Measurements from ENCODE around the gene FOXA2.
"Not testable (repeated sequence)": the region's sequence is repeated elsewhere in the genome, so short reads cannot be mapped to it uniquely, and the experiment has no call there.

Gene FOXA2

DNA sequence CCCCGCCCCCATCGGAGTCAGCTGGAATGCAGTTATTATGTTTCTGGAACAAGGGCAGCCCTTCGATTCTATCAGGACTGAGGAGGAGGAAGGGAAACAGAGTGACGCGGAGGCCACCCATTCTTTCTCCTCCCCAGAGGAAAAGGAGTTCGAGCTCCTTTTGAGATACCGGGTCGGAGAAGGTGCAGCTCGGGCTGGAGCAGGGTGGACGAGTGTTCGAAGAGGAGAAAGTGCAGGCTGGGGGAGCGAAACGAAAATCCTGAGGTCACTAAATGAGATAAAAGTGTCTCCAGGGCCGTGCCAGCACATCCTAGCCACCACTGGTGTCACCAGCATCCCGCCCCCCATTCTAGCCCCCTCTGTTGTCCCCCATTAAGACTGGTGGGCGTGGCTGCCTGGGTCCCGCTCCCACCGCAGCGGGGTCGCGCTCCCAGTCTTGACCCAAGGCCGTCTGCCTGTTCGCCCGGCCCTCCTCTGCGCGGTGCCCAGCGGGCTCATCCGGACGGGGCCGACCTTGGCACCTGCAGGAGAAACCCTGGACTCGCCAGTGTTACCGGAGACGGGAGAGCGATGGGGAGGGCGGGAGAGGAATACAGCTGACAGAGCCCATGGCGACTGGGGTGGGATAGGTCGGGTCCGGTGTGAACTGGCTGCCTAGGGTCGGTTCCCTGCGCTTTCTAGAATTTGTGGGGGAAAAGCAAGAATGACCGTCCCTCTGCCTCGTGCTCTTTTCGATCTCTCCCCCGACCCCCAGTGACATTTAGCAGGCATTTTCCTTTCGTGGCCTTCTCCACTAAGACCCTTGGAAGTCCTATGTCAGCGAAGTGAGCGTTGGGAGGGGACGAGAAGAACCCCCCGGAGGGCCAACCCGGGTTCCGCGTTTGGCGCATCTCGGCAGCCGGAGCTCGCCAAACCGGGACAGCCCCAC lies 16.2 kb downstream of the FOXA2 start:
- DNase-seq = no peak

GRCh38 chr20:22566876-22567658 lies 17.3 kb downstream of the FOXA2 start:
- no peak for DNase-seq

DNA sequence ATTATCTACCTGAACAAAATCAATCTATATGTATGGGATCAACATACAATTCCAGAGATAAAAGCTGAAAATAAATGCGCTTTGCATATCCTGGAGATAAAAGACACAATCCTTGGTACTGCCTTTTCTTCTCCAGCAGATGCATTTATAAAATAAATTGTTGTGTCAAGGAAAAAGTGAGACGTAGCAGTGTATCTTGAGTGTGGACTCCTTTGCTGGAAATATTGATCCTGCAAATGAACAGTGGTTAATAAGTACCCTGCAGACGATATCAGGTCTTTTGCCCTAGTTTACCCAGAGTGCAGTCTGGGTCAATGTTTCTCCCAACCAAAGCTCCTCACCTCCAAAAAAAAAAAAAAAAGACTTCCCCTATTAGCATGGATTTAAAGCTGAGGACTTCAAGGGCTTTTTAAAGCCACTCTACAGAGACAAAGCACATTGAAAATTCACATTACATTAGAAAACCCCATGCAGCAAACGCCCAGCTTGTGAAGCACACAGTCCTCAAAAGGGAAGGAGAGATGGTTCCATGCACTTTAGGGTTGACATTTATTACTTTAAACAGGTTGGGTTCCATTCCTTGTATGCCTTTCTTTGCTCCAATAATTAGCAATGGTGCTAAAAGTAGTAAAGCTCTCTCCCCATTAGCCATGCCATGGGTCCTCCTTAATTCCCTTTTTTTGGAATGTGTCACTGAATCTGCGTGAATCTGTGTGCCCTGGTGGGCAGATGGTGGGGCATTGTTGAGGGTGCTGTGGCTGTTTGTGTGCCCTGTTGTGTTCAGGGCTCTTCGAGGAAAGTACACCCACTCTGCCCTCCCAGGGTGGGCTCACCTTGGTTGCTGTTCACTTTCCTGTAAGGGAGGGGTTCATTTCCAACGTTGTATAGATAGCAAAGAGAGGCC lies 21.1 kb downstream of the FOXA2 start:
- no peak for DNase-seq

DNA sequence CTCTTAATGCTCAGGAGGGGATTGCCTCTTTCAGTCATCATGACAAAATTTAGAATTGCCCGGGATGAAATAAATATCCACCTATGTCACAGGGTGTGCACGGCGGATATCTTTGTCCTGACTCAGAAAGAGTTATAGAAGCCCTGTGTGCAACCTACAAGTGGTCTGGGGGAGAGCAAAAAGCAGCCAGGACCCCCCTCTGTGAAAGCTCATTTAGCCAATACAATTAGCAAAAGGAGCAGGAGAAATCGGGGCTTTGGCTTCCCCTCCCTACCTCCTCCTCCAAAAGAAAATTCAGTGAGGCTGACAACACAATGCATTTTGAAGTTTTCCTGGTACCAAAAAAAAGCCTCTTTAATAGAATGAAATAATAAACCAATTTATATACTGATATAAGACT lies 21.8 kb downstream of the FOXA2 start:
- DNase-seq = no peak

DNA sequence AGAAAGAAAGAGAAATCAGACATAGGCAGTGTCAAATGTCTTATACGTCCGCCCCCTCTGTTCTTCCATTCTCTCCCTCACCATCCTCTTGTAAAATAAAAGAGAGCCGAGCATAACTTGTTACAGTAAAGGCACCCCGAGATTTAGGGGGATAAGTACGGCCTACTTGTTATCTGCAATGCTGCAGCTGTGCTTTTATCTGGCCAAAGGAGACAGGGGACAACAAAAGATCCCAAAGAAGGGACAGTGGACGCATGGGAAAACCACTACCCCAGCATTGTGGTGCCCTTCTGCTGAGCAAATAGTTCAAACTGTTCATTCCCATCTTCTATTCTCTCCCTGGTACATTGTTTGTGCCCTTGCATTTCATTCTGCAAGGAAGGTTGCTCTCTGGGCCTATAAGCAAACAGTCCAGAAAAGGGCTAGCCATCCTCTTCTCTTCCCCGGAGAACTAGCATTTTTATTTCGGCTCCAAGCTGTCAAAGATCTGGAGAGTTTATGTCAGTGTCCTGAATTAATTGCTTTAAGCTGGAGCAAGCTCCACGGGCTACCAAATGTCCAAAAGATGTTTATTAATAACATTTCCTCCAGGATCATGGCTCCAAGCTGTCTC lies 22.3 kb downstream of the FOXA2 start:
- no peak for DNase-seq

- DNase-seq = no peak
Measured at GRCh38 chr20:22560817-22561216, 23.6 kb downstream of the FOXA2 start.

- DNase-seq = no peak
Measured at GRCh38 chr20:22559711-22560318, 24.6 kb downstream of the FOXA2 start.

GRCh38 chr20:22557403-22558276 lies 26.7 kb downstream of the FOXA2 start:
- DNase-seq = no peak

DNA sequence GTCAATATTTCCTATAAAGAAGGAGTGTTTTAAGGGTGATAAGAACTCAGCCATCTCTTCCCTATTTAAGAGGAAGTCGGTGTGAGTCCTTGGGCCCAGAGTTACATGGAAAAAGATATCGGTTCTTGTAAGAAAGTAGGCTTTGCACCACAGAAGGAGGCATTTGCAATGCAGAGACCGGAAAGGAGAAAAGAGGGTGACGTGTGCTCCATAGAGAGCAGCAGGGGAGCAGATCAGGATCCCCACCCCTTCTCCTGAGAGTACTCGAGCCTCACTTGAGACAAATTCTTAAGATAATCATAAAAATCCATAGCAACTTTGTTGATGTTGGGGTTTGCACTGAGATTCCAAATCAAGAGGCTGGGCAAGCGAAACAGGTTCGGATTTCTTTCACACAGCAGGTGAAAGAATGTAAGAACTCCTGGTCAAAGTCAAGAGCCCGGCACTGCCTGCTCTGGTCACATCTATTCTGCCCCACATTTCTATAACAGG lies 27.8 kb downstream of the FOXA2 start:
- no peak for DNase-seq

DNA sequence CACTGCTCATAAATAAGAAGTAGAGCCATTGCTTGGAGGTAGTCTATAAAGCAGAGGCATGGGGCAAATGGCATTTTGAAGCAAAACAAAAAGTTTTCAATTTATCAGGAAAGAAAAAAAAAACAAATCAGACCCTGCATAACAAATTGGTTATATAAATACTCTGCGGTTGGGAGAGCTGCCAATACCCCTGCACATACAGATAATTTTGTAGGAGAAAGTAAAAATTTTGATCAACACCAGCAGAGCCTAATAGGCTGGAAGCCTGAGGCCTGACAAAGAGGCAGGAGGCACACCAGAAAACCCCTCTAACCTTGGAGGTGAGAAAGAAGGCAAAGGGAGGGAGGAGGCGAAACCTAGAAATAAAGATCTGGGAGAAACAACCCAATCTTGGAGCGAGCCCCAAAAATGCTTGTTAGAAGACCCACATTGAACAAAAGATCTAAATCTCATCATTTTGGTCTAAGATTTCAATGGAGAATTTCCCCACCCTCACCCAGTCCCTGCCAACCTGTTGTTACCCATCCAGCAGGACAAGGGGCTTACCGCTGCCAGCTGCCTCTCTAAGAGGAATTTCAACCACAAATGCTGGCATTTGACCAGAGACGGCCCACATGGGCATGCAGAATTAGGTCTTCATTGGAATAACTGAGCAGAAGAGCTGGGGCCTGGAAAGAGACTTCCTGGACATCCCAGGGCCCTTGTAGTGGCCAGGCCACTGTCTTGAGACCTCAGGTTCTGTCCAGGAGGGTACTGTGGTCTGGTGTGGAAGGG lies 28.4 kb downstream of the FOXA2 start:
- no peak for DNase-seq

- no peak for DNase-seq
Measured at GRCh38 chr20:22554391-22554790, 30.0 kb downstream of the FOXA2 start.

DNA sequence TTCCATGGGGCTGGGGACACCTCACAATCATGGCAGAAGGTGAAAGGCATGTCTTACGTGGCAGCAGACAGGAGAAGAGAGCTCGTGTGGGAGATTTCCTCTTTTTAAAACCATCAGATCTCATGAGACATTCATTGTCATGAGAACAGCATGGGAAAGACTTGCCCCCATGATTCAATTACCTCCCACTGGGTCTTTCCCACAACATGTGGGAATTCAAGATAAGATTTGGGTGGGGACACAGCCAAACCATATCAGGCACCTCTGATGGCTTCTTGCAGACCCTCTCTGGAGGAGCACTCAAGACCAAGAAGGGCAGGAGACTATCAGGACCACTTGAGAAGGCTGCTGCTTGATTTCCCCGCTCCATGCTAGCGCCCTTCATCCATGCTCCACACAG lies 33.9 kb downstream of the FOXA2 start:
- DNase-seq = not testable (repeated sequence)

GRCh38 chr20:22548040-22548439 lies 36.3 kb downstream of the FOXA2 start:
- DNase-seq = no peak

GRCh38 chr20:22546344-22546743 lies 38.0 kb downstream of the FOXA2 start:
- no peak for DNase-seq

DNA sequence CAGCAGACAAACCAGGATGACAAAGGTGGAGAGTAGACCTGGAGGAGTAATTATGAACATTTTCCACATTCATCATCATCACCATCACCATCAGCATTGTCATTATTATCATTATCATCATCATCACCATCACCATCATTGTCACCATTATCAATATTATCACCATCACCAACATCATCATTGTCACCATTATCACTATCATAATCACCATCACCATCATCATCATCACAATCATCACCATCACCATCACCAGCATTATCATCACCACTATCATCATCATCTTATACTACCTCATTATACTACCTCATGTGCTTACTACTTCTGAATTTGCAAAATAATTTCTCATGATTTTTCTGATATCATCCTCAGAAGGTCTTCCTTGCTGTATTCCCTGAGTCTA lies 39.3 kb downstream of the FOXA2 start:
- no peak for DNase-seq

GRCh38 chr20:22544462-22544861 lies 39.9 kb downstream of the FOXA2 start:
- DNase-seq = no peak

DNA sequence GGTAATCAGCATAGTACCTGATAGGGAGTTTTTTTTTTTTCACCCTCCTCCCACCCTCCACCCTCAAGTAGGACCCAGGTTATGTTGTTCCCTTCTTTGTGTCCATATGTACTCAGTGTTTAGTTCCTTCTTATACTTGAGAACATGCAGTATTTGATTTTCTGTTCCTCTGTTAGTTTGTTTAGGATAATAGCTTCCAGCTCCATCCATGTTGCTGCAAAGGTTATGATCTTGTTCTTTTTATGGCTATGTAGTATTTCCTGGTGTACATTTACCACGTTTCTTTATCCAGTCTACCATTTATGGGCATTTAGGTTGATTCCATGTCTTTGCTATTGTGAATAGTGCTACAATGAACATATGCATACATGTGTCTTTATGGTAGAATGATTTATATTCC lies 41.9 kb downstream of the FOXA2 start:
- DNase-seq = no peak

- DNase-seq = no peak
Measured at GRCh38 chr20:22540832-22541231, 43.5 kb downstream of the FOXA2 start.

- DNase-seq = no peak
Measured at GRCh38 chr20:22536956-22537756, 47.2 kb downstream of the FOXA2 start.

All from C1 segment of cervical spinal cord (tissue), 14 donors.